Astrocyte of the spinal cord (primary cell): ENCODE data around the gene HDAC4.

ENCODE experiments used
- DNase-seq: peaks from one replicate; pipeline ENCODE4 v3.0.0; 2011; ENCODE audit warnings: low read depth, low spot score
- H3K4me3 ChIP-seq: 2 replicates; pipeline ENCODE4 v1.5.1; 2011; ENCODE audit warnings: low read depth, mild to moderate bottlenecking, low read length, moderate library complexity
- CTCF ChIP-seq: IDR thresholded peaks from 2 replicates; pipeline ENCODE4 v1.5.1; 2012; ENCODE audit warnings: low read depth, mild to moderate bottlenecking, low read length, inconsistent platforms
- in situ Hi-C: cut with HindIII; loops from 2 replicates; pipeline ENCODE4 v1.10.0; 2017; ENCODE audit warnings: low sequenced_read_pairs

HDAC4 gene

DNA sequence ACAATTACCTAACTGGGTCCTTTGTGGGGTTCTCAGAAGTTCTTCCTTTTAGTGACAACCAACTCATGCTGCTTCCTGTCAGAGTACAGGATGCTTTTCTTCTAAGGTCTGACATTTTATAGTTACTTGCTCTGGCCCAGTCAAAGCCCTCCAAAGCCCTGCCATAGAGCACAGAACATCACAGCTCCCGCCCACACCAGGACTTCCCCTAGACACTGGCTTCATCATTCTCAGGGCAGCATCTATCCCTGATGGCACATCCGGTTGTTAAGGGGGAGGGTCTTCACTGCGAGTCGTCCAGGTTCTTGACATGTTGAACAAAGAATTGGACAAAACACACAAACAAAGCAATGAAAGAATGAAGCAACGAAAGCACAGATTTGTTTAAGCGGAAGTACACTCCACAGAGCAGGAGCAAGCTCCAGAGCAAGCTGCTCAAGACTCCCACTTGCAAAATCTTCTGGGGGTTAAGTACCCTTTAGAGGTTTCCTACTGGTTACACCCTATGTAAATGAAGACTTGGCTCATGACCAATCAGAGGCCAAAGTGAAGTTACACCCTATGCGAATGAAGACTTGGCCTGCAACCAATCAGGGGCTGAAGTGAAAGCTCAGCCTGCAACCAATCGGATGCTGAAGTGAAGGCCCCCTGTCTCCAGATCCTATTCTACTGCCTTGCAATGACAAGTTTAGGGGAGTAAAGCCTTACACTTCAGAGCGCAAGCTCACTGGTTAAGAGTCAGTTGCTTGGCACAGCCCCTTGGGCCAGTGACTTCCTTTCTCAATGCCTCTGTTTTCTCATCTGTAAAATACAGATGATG, 79.0 kb downstream of the HDAC4 start:
- in situ Hi-C loops, result no loop called here
- no peak for TF ChIP-seq CTCF
- no peak for DNase-seq

GRCh38 chr2:239318790-239319661, 81.8 kb downstream of the HDAC4 start:
- H3K4me3 ChIP-seq, result peak overlapping the region; percentile 23
- TF ChIP-seq CTCF, result no peak
- in situ Hi-C loops, result no loop called here
- DNase-seq, result peak; percentile 75

More for the DNA sequence above, 79.0 kb downstream of the HDAC4 start:
- H3K4me3 ChIP-seq, result no peak overlapping the region

DNA sequence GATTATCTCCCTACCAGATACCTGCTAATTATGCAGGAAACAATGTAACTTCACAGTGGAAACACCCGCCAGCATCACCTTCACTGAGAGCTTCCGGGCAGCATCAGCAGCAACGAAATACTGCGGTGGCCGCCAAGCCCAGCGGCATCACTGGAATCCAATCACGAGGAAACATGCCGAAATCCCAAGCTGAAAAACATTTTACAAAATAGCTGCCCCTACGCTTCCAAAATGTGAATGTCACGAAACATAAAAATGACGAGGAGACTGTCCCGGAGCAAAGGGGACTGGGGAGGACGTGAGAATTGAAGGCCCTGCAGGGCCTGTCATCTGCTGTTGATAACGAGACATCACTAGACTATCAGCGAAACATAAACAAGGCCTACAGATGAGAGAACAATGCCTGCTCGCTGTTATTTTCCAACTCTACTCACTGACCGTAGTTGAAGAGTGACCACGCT, 82.6 kb downstream of the HDAC4 start:
- in situ Hi-C loops, result no loop called here
- no peak for TF ChIP-seq CTCF
- DNase-seq, result no peak

DNA sequence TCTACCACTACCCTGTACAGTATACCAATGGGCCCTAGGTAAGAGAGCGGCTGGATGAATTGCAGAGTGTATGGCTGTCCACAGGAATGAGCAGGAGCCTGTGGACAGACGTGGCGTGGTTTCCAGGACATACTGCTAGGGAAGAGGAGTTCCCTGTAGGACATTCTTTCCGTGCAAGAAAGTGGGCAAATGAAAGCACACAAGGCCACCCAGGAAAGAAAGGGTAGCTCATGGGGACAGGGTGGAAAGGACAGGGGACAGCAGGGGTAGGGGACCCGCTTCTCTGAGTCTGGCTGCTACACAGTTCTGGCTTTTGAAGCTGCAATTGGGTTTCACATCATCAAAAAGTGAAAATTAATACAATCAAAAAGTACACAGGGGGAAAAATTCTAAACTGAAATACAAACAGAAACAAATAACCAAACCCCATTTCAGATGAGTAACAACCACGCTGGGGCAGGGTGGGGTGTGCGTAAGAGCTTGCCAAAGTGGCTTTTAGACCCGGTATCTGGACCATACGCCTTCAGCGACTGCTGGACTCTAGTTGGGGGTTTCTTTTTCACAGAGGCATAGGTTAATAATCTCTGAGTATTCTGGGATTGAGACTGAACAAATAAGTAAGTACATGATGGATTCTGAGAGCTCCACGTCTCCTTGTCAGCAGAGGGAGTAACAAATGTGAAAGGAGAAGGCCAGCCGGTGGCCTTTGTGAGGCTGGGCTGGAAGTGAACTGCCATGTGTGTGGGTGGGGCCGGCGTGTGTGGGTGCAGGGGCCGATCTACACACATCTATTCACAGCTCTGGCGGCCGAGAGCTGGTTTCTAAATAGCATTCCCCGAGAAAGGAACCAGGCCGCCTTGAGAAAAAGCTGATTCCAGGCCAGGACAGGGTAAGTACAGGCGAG, 84.0 kb downstream of the HDAC4 start:
- no peak for TF ChIP-seq CTCF
- in situ Hi-C loops, result no loop called here
- DNase-seq, result peak; percentile 43
- no peak overlapping the region for H3K4me3 ChIP-seq

More for the DNA sequence above, 82.6 kb downstream of the HDAC4 start:
- no peak overlapping the region for H3K4me3 ChIP-seq

DNA sequence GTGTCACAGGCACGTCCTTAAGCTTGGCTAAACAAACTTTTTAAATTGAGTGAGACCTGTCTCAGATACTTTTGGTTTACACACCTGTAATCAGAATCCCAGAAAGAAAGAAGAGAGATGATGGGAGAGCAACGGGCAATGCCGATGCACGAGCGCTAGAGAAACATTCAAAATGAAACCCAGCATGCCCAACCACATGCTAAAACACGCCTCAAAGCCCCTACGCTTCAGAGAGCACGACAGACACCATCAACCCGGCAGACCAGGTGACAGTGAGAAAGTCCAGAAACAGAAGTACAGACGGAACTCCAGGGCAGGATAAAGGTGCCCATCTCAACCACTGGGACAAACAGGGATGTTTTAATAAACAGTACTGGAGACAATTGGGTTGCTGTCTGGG, 85.5 kb downstream of the HDAC4 start:
- TF ChIP-seq CTCF, result no peak
- in situ Hi-C loops, result no loop called here
- H3K4me3 ChIP-seq, result no peak overlapping the region
- no peak for DNase-seq

GRCh38 chr2:239313776-239314175, 87.0 kb downstream of the HDAC4 start:
- DNase-seq, result no peak
- in situ Hi-C loops, result no loop called here
- no peak overlapping the region for H3K4me3 ChIP-seq
- no peak for TF ChIP-seq CTCF
